Stimulated activated CD8-positive, alpha-beta memory T cell treated with anti-CD3 and anti-CD28 coated beads, Interleukin-12 subunit alpha, Interleukin-12 subunit beta, amount 100 ng/mL, for 24 hours (primary cell): ENCODE data around the gene COX19.
A peak's percentile ranks its signal among the peaks of the same experiment; 100 is the strongest.
"Not testable (repeated sequence)": the region's sequence is repeated elsewhere in the genome, so short reads cannot be mapped to it uniquely, and the experiment has no call there.

Experiments
- DNase-seq: peaks from one replicate; pipeline ENCODE4 v3.0.0-alpha.2; 2020; ENCODE audit errors: extremely low read depth

Gene COX19

DNA sequence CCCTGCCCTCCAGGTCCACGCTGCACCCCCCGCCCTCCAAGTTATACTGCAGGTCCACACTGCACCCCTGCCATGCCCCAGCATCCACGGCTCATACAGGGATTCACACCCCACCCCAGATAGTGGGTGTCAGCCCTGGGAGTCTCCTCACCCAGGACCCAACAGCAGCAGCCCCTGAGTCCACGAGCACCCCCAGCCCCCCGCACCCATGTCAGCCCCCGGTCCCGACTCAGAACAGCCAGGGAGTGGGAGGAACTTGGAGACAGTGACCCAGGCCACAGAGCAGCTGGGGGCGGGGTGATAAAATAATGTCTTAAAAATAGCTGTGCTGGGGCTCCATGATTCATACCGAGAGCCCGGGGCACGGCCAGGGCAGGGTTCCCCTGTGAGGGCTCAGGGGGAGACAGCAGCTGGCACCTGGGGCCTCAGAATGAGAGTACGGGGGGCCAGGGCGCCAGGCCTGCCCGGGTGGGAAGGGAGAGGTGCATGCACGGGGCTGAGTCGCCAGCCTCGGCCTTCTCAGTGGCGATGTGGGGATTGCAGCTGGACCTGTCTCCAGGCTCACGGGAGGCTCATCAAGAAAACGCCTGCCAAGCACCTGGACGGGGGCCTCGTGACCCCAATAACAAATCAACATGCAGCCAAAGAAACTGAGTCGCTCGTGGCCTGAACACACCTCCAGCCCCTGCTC is 50.7 kb downstream of the COX19 start:
- peak; percentile 60 for DNase-seq

GRCh38 chr7:924042-924441 is 51.3 kb downstream of the COX19 start:
- not testable (repeated sequence) for DNase-seq

GRCh38 chr7:923108-924041 is 52.0 kb downstream of the COX19 start:
- DNase-seq = peak; percentile 86

DNA sequence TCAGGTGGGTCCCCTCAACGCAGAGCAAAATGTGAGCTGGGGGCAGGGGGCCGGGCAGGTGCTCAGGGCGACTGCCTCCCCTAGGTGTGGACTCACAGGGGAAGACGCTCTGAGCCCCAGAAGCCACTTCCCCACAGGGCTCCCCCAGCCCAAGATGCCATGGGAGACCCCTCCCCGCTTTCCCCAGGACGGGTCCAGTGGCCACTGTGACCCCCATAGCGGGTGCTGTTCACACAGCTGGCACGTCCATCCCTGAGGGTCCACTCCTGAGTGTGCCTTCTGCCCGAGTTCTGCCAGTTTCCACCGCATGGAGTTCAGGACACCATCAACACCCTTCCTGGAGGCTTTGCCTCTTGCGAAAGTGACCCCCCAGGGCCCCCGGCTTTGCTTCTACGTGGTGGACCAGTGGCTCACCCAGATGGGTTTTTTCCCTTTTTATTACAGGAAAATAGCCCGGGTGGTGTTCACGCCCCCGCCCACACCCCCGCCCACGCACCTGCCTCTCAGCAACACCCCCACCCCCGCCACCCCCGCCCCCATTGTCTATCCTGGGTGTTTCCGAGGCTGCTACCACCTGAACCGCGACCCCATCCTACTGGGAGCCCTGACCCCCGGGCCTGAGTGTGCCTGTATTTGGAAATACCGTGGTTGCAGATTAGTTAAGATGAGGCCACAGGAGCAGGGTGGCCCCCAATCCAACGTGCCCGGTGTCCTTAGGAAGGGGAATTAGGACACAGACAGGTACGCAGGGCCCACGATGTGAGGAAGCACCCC is 52.8 kb downstream of the COX19 start:
- no peak for DNase-seq

DNA sequence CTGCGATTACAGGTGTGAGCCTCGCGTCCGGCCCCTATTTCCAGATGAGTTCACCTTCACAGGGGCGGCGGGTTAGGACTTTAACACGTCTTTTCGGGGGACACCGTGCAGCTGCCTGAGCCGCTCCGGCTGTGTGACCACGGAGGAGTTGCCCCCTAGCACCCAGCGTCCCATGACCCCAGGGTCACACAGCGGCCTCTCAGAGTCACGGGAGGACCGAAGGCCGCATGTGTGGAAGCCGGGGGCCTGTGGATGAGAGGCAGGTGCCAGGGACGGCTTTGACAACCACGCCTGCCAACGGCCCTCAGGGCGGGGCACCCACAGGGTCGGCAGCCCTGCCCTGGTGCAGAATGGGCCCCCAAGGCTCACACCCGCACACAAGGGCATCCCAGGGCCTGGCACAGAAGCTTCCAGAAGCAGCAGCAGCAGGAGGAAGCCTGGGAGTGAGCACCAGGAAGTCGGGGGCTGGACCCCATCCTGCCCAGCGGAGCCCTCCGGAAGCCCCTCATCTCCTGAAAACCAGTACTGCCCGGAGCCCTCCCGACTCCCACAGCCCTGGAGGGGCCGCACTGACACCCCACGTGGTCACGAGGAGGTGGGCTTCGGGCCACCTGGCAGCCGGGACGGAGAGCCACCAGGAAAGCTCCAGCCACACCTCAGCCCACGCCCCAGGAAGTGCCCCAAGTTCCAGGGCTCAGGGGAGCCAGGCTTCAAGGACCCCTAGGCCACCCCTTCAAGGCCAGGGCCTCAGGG is 53.6 kb downstream of the COX19 start:
- DNase-seq = no peak

- no peak for DNase-seq
Measured at GRCh38 chr7:921071-921461, 54.3 kb downstream of the COX19 start.

DNA sequence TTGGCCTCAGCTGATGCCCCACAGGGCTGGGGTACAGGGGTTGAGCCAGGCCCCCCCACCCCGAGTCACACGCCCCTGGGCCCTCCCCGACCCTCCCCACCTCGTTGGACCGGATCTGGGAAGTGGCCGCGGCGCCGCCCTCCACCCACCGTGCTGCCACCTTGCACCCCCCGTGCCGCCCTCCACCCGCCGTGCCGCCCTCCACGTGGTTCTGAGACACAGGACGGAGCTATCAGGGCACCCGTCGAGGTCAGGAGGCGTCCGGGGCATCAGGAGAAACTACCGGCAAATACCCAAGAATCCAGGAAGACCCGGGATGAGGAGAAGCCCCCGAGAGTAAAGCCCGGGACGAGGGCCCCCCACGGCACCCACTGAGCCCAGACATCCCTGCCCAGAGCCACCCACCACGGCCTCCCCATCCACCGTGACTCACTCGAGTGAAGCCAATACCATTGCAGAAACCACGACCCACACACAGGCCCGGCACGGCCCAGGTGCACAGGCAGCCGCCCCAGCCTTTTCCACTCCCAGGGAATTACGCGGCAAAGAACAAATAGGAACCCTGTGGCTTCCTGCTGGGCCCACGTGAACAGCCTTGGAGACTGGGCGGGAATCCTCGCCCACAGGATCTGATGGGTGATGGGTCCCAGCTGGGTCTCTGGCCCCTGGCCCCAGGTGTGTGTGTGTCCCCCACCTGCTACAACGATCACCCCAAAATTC is 54.8 kb downstream of the COX19 start:
- DNase-seq = no peak

GRCh38 chr7:919924-920341 is 55.4 kb downstream of the COX19 start:
- no peak for DNase-seq

GRCh38 chr7:919114-919442 is 56.3 kb downstream of the COX19 start:
- DNase-seq = no peak

- no peak for DNase-seq
Measured at GRCh38 chr7:918441-919113, 56.8 kb downstream of the COX19 start.

DNA sequence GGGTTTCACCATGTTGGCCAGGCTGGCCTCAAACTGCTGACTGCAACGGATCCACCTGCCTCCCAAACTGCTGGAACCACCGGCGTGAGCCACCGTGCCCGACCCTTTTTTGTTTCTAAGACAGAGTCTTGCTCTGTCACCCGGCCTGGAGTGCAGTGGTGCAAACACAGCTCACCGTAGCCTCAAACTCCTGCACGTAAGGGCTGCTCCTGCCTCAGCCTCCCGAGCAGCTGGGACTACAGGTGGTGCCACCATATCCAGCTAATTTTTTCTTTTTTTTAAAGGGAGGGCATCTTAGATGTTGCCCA is 57.3 kb downstream of the COX19 start:
- DNase-seq = no peak

GRCh38 chr7:917255-918117 is 57.9 kb downstream of the COX19 start:
- DNase-seq = no peak

GRCh38 chr7:916291-916941 is 58.9 kb downstream of the COX19 start:
- DNase-seq = no peak
